RWPE1 (cell line): ENCODE data around the gene IGF2BP2.
"Not testable (repeated sequence)": the region's sequence is repeated elsewhere in the genome, so short reads cannot be mapped to it uniquely, and the experiment has no call there.

Source experiments
- CTCF ChIA-PET: fragments of 350-600 bp; sonication (Branson Sonifier 250); formaldehyde crosslinking; extraction: SDS; loops from one replicate; lab custom pipeline; 2021; lab: Yijun Ruan, JAX
- POLR2A ChIA-PET: fragments of 400-600 bp; formaldehyde crosslinking; extraction: SDS; loops from one replicate; lab custom pipeline; 2020; ENCODE audit warnings: antibody characterized with exemption; ENCODE audit not compliant: low non-redundant PET; lab: Yijun Ruan, JAX
- DNase-seq: peaks from one replicate; pipeline ENCODE4 v3.0.0; 2012; ENCODE audit warnings: low spot score
- H3K27ac ChIP-seq: fragments of 450-650 bp; 2 replicates; pipeline ENCODE4 v1.5.1; 2017
- TF ChIP-seq, protein P1 (sequence below): fragments of 450-650 bp; conservative IDR thresholded peaks from 2 replicates; pipeline ENCODE4 v1.5.1; 2017; ENCODE audit warnings: low read depth, mild to moderate bottlenecking

IGF2BP2 gene

DNA sequence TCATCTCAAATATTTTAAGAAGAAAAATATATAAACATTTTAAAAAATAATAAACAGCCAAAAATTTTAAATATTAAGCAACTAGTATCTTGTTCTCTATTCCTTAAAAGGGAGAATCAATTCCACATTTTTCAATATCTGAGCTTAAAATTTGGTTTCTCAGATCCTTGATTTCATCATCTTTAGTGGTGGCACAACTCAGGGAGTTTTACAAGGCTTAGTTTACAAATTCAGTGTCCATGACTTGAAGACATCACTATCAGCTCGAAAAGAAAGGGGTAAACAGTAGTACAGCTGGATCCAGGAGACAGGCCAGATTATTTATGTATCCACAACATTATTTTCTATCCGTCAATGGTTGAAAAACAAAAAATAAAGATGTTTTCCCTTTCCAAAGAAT is 11.6 kb downstream of the IGF2BP2 start:
- TF ChIP-seq, protein P1, sequence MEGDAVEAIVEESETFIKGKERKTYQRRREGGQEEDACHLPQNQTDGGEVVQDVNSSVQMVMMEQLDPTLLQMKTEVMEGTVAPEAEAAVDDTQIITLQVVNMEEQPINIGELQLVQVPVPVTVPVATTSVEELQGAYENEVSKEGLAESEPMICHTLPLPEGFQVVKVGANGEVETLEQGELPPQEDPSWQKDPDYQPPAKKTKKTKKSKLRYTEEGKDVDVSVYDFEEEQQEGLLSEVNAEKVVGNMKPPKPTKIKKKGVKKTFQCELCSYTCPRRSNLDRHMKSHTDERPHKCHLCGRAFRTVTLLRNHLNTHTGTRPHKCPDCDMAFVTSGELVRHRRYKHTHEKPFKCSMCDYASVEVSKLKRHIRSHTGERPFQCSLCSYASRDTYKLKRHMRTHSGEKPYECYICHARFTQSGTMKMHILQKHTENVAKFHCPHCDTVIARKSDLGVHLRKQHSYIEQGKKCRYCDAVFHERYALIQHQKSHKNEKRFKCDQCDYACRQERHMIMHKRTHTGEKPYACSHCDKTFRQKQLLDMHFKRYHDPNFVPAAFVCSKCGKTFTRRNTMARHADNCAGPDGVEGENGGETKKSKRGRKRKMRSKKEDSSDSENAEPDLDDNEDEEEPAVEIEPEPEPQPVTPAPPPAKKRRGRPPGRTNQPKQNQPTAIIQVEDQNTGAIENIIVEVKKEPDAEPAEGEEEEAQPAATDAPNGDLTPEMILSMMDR: no peak
- ChIA-PET POLR2A (no interaction called here), CTCF (interaction anchor here (0.6 to 1.4 kb wide), 2 partner anchors 45 to 134 kb away, joined by 4 to 6 read pairs; no protein-coding TSS in a partner anchor)
- no peak for DNase-seq
- H3K27ac ChIP-seq: peak overlapping the region; percentile 84

GRCh38 chr3:185807445-185808068 is 17.3 kb downstream of the IGF2BP2 start:
- peak; percentile 35 for DNase-seq
- ChIA-PET CTCF (interaction anchor here (0.7 to 1.5 kb wide), 3 partner anchors 39 to 737 kb away, joined by 3 to 5 read pairs (median 4); no protein-coding TSS in a partner anchor), POLR2A (interaction anchor here (0.5 kb wide), 1 partner anchor 11 kb away, joined by 3 read pairs; no protein-coding TSS in a partner anchor)
- TF ChIP-seq, protein P1: no peak
- H3K27ac ChIP-seq: no peak overlapping the region

DNA sequence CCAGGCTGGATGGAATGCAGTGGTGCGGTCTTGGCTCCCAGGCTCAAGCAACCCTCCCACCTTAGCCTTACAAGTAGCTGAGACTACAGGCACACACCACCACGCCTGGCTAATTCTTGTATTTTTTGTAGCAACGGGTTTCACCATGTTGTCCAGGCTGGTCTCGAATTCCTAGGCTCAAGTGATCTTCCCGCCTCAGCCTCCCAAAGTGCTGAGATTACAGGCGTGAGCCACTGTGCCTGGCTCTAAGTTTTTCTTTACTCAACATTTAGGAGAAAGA is 26.1 kb downstream of the IGF2BP2 start:
- CTCF ChIA-PET: not testable (repeated sequence)
- peak overlapping the region; percentile 37 for H3K27ac ChIP-seq

DNA sequence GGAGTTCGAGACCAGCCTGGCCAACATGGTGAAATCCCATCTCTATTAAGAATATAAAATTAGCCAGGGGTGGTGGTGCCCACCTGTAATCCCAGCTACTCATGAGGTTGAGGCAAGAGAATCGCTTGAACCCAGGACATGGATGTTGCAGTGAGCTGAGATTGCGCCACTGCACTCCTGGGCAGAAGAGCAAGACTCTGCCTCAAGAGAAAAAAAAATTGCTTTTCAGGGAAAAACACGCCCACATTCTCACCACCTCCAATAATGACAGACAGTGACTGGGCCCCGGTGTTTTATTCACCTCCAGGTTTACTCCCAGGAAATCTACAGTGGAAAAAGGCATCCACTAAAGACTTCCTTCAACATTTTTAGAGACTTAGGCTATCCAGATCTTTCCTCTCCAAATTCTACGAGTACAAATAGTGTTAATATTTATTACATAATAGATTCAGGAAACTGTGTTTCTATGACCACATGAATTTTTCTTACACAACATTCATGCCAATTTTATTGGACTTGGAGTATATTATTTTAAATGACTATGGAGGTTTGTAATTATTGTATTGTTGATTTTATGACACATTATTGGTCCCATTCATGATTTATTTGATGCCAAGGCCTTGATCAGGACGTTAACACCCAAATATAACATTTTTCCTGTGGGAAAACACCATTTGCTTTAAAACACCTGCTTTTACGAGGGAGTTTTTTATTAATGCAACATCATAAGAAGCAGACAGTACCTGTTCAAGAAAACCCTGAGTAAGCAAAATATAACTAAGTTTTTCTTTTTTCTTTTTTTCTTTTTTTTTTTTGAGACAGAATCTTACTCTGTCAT is 26.6 kb downstream of the IGF2BP2 start:
- H3K27ac ChIP-seq: peak overlapping the region; percentile 67
- no peak for DNase-seq
- TF ChIP-seq, protein P1: no peak
- CTCF ChIA-PET: interaction anchor here (0.7 kb wide), 1 partner anchor 81 kb away, joined by 3 read pairs; no protein-coding TSS in a partner anchor
- POLR2A ChIA-PET: no interaction called here

More for the DNA sequence above, 26.1 kb downstream of the IGF2BP2 start:
- DNase-seq, POLR2A ChIA-PET: not testable (repeated sequence)

- CTCF ChIA-PET: interaction anchor here (0.6 to 1.2 kb wide), 4 partner anchors 29 to 137 kb away, joined by 3 to 6 read pairs (median 4); no protein-coding TSS in a partner anchor
- no peak for DNase-seq
- TF ChIP-seq, protein P1: no peak
- POLR2A ChIA-PET: interaction anchor here (0.6 to 1.2 kb wide), 3 partner anchors 10 to 141 kb away, joined by 3 to 8 read pairs (median 3); no protein-coding TSS in a partner anchor
- peak overlapping the region; percentile 67 for H3K27ac ChIP-seq
These were observed 27.5 kb downstream of the IGF2BP2 start for GRCh38 chr3:185797108-185797881.

DNA sequence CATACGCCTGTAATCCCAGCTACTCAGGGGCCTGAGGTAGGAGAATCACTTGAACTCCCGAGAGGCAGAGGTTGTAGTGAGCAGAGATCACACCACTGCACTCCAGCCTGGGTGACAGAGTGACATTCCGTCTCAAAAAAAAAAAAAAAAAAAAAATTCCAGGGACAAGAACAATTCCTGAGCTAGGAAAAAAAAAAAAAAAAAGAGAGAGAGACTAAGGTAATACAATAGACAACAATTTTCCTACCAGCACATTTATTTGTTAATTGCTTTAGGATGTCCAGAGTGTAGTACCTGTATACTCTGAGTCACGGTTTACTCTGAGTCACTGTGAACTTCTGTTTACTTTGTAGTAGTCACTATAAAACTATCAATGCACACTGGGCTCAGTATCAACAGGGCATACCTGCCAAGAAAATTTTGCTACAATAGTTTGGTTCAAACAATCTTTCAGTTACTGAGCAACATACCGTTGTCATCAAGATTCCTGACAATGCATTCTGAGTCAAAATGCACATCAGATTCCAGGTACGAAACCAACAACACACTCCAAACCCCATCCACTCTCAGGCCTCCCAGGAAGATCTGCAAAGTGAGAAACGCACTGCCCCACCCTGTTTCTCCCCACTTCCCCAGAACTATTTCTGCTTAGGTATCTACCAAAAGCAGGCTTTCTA is 28.3 kb downstream of the IGF2BP2 start:
- ChIA-PET POLR2A (interaction anchor here (0.6 to 1.2 kb wide), 5 partner anchors 9 to 142 kb away, joined by 3 to 8 read pairs (median 4); no protein-coding TSS in a partner anchor), CTCF (interaction anchor here (0.6 to 1.2 kb wide), 4 partner anchors 28 to 136 kb away, joined by 3 to 6 read pairs (median 4); no protein-coding TSS in a partner anchor)
- TF ChIP-seq, protein P1: no peak
- peak overlapping the region; percentile 50 for H3K27ac ChIP-seq
- DNase-seq: peak; percentile 88
